ENCODE results near the gene SRC. TPM values are rescaled to one million over a fixed set of nuclear protein-coding genes. Genes with fewer than 3 reads are reported as not detected.

The SRC gene
- total and polyA plus RNA-seq, 8 donors = 21.3 to 78.4 (median 36.8) TPM

DNA sequence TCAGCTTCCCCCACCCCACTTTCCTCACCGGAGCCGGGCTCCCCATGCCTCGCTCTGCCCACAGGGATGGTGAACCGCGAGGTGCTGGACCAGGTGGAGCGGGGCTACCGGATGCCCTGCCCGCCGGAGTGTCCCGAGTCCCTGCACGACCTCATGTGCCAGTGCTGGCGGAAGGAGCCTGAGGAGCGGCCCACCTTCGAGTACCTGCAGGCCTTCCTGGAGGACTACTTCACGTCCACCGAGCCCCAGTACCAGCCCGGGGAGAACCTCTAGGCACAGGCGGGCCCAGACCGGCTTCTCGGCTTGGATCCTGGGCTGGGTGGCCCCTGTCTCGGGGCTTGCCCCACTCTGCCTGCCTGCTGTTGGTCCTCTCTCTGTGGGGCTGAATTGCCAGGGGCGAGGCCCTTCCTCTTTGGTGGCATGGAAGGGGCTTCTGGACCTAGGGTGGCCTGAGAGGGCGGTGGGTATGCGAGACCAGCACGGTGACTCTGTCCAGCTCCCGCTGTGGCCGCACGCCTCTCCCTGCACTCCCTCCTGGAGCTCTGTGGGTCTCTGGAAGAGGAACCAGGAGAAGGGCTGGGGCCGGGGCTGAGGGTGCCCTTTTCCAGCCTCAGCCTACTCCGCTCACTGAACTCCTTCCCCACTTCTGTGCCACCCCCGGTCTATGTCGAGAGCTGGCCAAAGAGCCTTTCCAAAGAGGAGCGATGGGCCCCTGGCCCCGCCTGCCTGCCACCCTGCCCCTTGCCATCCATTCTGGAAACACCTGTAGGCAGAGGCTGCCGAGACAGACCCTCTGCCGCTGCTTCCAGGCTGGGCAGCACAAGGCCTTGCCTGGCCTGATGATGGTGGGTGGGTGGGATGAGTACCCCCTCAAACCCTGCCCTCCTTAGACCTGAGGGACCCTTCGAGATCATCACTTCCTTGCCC lies 57.4 kb downstream of the SRC start:
- FAIRE-seq (no peak), ATAC-seq (no peak), DNase-seq (peak in 1 of 6 donors; percentile 68)
- H3K27me3 ChIP-seq = no peaks in the 10 kb centered on the region
- TF ChIP-seq, protein P1, sequence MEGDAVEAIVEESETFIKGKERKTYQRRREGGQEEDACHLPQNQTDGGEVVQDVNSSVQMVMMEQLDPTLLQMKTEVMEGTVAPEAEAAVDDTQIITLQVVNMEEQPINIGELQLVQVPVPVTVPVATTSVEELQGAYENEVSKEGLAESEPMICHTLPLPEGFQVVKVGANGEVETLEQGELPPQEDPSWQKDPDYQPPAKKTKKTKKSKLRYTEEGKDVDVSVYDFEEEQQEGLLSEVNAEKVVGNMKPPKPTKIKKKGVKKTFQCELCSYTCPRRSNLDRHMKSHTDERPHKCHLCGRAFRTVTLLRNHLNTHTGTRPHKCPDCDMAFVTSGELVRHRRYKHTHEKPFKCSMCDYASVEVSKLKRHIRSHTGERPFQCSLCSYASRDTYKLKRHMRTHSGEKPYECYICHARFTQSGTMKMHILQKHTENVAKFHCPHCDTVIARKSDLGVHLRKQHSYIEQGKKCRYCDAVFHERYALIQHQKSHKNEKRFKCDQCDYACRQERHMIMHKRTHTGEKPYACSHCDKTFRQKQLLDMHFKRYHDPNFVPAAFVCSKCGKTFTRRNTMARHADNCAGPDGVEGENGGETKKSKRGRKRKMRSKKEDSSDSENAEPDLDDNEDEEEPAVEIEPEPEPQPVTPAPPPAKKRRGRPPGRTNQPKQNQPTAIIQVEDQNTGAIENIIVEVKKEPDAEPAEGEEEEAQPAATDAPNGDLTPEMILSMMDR (IDR thresholded peaks at IDR 0.05) = no peak
- intact Hi-C loops (cut with DNase I) = loop anchor here in 1 of 3 donors (10.0 kb wide), 1 partner anchor 91 kb away; no protein-coding TSS in a partner anchor
- H3K27ac ChIP-seq = no peak overlapping the region
- peaks cover 0 to 5% (median 0%) of the 10 kb centered on the region in 3 donors for H3K4me1 ChIP-seq
- 92 to 94% methylated on average over 34 to 37 of the region's 37 CpGs for WGBS, 2 donors
- no peak overlapping the region for H3K4me3 ChIP-seq
- no peaks in the 10 kb centered on the region for H3K9me3 ChIP-seq
- H3K36me3 ChIP-seq = peaks cover 0 to 13% (median 0%) of the 10 kb centered on the region in 3 donors

DNA sequence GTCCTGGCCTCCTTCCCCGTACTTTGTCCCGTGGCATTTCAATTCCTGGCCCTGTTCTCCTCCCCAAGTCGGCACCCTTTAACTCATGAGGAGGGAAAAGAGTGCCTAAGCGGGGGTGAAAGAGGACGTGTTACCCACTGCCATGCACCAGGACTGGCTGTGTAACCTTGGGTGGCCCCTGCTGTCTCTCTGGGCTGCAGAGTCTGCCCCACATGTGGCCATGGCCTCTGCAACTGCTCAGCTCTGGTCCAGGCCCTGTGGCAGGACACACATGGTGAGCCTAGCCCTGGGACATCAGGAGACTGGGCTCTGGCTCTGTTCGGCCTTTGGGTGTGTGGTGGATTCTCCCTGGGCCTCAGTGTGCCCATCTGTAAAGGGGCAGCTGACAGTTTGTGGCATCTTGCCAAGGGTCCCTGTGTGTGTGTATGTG lies 58.5 kb downstream of the SRC start:
- peak in 1 of 4 donors; percentile 2 for ATAC-seq
- Histone ChIP-seq H3K27ac (no peak overlapping the region), H3K9me3 (no peaks in the 10 kb centered on the region), H3K27me3 (no peaks in the 10 kb centered on the region), H3K36me3 (peaks cover 0 to 11% (median 0%) of the 10 kb centered on the region in 3 donors), H3K4me3 (no peak overlapping the region), H3K4me1 (peaks cover 0 to 5% (median 0%) of the 10 kb centered on the region in 3 donors)
- WGBS, 2 donors = 75 to 88% methylated on average over 6 of the region's 6 CpGs
- FAIRE-seq = no peak
- DNase-seq = no peak
- intact Hi-C loops (cut with DNase I) = loop anchor here in 1 of 3 donors (10.0 kb wide), 1 partner anchor 90 kb away; no protein-coding TSS in a partner anchor
- TF ChIP-seq, protein P1 (IDR thresholded peaks at IDR 0.05) = no peak

DNA sequence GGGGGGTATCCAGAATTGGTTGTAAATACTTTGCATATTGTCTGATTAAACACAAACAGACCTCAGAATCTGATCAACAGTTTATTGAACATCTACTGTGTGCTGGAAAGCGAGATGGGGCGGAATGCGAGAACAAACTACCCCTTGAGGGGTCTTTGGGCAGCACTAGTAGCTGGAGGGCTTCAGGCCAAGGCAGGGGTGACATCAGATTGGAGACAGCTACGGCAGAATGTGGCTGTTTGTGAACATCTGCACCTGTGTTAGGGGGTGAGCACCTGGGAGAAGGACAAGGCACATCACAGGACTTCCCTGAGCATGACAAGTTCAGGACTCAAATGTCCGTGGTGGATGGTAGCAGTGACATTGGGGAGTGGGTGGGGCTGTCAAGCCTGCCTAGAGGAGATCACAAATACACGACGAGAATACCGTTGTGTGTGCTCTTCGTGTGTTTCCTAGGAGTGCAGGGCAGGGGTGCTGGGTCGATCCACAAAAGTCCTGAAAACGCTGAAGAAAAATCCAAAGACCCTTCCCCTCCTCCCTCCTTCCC lies 59.5 kb downstream of the SRC start:
- H3K27me3 ChIP-seq = no peaks in the 10 kb centered on the region
- WGBS, 2 donors = 49 to 54% methylated on average over 11 of the region's 11 CpGs
- DNase-seq = peak in 1 of 6 donors; percentile 5
- H3K4me1 ChIP-seq = peaks cover 0 to 5% (median 0%) of the 10 kb centered on the region in 3 donors
- H3K9me3 ChIP-seq = no peaks in the 10 kb centered on the region
- no peak overlapping the region for H3K4me3 ChIP-seq
- peak in 1 of 4 donors; percentile 2 for ATAC-seq
- no peak overlapping the region for H3K27ac ChIP-seq
- H3K36me3 ChIP-seq = peaks cover 0 to 11% (median 0%) of the 10 kb centered on the region in 3 donors
- intact Hi-C loops (cut with DNase I) = loop anchor here in 1 of 3 donors (10.0 kb wide), 1 partner anchor 89 kb away; no protein-coding TSS in a partner anchor
- TF ChIP-seq, protein P1 (IDR thresholded peaks at IDR 0.05) = no peak
- FAIRE-seq = no peak

DNA sequence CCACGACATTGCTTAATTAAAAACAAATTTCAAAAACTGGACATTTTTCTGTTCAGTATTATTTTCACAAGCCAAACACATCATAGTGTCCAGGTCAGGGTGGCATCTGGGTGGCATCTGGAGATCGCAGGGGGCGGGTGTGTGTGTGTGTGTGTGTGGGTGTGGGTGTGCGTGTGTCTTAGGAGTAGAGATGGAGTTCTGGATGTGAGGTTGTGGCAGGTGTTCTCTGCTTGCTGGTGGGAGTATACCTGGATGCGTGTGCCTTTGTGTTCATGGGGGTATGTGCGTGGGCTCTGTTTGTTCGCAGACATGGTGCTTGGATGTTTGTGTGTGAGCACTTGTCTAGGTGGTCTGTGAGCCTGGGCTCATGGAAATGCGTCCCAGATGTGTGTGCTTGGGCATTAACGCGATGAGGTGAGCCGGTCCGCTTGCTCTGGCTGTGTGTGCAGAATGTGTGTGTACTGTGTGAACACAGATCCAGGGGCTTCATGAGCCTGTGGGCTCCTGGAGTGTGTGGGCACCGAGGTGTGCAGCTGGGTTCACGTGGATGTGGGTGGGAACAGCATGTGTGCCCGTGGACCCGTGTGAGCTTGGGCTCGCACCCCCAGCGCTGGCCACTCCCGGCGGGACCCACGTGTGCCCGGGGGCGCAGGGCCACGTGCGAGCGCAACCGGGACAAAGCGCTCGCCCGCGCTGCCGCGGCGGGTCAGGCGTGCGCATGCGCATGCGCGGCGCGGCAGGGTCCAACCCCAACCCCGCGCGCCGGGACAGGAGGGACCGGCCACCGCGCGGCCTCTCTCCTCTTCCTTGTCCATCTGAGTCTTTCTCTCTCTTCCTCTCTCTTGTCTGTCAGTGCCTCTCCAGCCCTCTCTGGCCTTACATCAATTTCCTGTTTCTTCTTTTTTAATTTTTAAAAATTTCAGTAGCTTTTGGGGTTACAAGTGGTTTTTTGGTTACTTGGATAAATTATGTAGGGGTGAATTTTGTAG lies 60.4 kb downstream of the SRC start:
- FAIRE-seq (no peak), ATAC-seq (peak; percentile 72 to 79 (median 76)), DNase-seq (peak in 3 of 6 donors; percentile 38 to 80 (median 50))
- Histone ChIP-seq H3K9me3 (no peaks in the 10 kb centered on the region), H3K36me3 (peaks cover 0 to 11% (median 0%) of the 10 kb centered on the region in 3 donors), H3K27ac (no peak overlapping the region), H3K4me3 (peak overlapping the region in 3 of 4 donors; percentile 15 to 41 (median 17)), H3K4me1 (peaks cover 0 to 5% (median 0%) of the 10 kb centered on the region in 3 donors), H3K27me3 (no peaks in the 10 kb centered on the region)
- TF ChIP-seq, protein P1 (IDR thresholded peaks at IDR 0.05) = no peak
- 8% methylated on average over 47 to 49 of the region's 49 CpGs for WGBS, 2 donors
- intact Hi-C loops (cut with DNase I) = loop anchor here in 1 of 3 donors (10.0 kb wide), 1 partner anchor 88 kb away; no protein-coding TSS in a partner anchor

Measured in pancreas (tissue), 10 donors.